Ramos (cell line): ENCODE results near the gene RGCC.
"Not testable (repeated sequence)": the region's sequence is repeated elsewhere in the genome, so short reads cannot be mapped to it uniquely, and the experiment has no call there.

ENCODE experiments used
- in situ Hi-C: fragments of 300-500 bp; cut with MboI; formaldehyde crosslinking; loops from one replicate; pipeline ENCODE4 v1.14.3; 2022; ENCODE audit warnings: low sequenced_read_pairs; ENCODE audit not compliant: unreplicated experiment

RGCC gene

GRCh38 chr13:41487222-41487621 lies 29.9 kb downstream of the RGCC start:
- in situ Hi-C loops = no loop called here

- in situ Hi-C loops = no loop called here
Observed at GRCh38 chr13:41488124-41488523, 30.8 kb downstream of the RGCC start.

- in situ Hi-C loops = no loop called here
Observed at GRCh38 chr13:41490371-41491015, 33.1 kb downstream of the RGCC start.

- in situ Hi-C loops = no loop called here
Observed at GRCh38 chr13:41491436-41491835, 34.1 kb downstream of the RGCC start.

- in situ Hi-C loops = no loop called here
Observed at GRCh38 chr13:41492432-41493260, 35.3 kb downstream of the RGCC start.

- in situ Hi-C loops = no loop called here
Observed at GRCh38 chr13:41494202-41494601, 36.9 kb downstream of the RGCC start.

- in situ Hi-C loops = no loop called here
Observed at GRCh38 chr13:41495044-41495443, 37.7 kb downstream of the RGCC start.

- in situ Hi-C loops = no loop called here
Observed at GRCh38 chr13:41496420-41497234, 39.3 kb downstream of the RGCC start.

- in situ Hi-C loops = no loop called here
Observed at GRCh38 chr13:41497436-41497835, 40.1 kb downstream of the RGCC start.

GRCh38 chr13:41499452-41499851 lies 42.1 kb downstream of the RGCC start:
- in situ Hi-C loops = no loop called here

GRCh38 chr13:41500511-41500910 lies 43.2 kb downstream of the RGCC start:
- in situ Hi-C loops = no loop called here

- in situ Hi-C loops = no loop called here
Observed at GRCh38 chr13:41501281-41501680, 43.9 kb downstream of the RGCC start.

- in situ Hi-C loops = no loop called here
Observed at GRCh38 chr13:41502031-41502430, 44.7 kb downstream of the RGCC start.

- in situ Hi-C loops = no loop called here
Observed at GRCh38 chr13:41502673-41503072, 45.3 kb downstream of the RGCC start.

- in situ Hi-C loops = no loop called here
Observed at GRCh38 chr13:41503356-41503755, 46.0 kb downstream of the RGCC start.

- in situ Hi-C loops = not testable (repeated sequence)
Observed at GRCh38 chr13:41504657-41505056, 47.3 kb downstream of the RGCC start.

GRCh38 chr13:41505209-41505835 lies 48.0 kb downstream of the RGCC start:
- in situ Hi-C loops = no loop called here

GRCh38 chr13:41506312-41506711 lies 49.0 kb downstream of the RGCC start:
- in situ Hi-C loops = no loop called here

GRCh38 chr13:41509971-41510370 lies 52.6 kb downstream of the RGCC start:
- in situ Hi-C loops = no loop called here

GRCh38 chr13:41511827-41512226 lies 54.5 kb downstream of the RGCC start:
- in situ Hi-C loops = no loop called here
